GM19467 (cell line): ENCODE measurements around the gene TKFC.

Source experiments
- ATAC-seq: cut with Tn5 transposase; IDR thresholded peaks from one replicate; pipeline ENCODE4 v1.9.1; 2021; ENCODE audit warnings: mild to moderate bottlenecking, moderate library complexity; ENCODE audit not compliant: unreplicated experiment

TKFC gene

GRCh38 chr11:61315260-61315659, 17.8 kb upstream of the TKFC start:
- no peak for ATAC-seq

DNA sequence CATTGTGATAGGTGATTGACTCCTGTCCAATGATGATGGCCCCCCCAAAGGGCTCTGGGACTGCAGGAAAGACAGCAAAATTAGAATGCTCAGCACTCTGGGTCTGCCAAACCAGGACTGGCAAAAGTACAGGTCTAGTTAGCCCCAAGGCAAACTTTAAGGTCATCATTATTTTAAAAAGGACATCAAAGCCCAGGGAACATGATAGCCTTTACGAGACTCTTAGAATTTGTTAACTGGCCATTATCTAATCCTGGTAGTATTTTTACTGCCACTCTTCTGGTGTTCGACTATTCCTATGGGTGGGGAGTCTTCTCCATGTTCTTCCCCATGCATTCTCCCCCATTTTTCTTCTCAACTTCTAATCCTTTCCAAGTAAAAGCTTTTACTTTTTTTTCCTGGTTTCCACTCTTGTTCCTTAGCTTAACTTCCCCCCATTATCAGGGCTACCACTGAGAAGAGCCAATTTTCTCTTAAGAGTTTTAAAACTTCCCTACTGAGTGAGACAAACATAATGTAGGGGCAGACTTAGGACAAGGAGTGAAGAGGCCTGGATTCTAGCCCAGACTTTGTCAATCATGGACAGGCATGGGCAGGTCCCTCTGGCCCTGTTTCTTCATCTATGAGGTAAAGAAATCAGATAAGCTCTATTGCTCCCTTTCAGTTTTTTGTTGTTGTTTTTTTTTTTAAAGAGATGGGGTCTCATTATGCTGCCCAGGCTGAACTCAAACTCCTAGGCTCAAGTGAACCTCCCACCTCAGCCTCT, 7.2 kb upstream of the TKFC start:
- ATAC-seq = no peak

DNA sequence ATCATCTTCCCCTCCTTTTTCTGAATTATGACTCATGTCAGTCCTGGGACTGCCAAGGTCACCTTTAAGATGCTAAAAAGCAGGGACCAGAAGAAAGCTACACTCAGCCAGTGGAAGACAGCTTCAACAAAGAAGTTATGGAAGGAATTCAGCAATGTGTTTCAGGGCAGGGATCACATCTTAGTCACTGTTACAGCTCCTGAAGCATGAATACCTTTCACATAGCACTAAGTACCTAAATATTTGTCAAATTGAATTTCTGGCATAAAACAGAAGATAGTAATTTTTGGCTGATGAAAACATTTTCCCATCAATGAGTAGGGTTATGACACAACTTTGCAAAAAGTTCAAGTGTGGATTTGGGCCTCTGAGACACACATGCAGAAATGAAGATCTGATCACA, 5.4 kb upstream of the TKFC start:
- no peak for ATAC-seq

DNA sequence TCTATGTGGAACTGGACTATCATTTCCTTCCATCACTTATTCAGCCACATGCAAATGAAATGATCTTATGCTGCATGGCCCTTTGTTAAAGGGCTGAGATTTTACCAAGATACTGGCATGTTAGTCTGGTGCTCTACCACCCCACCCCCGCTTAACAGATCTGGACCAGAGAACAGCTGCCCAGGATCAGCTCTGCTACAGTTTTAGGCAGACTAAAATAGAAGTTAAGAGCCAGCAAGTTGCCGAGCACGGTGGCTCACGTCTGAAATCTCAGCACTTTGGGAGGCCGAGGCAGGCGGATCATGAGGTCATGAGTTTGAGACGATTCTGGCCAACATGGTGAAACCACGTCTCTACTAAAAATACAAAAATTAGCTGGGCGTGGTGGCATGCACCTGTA, 4.7 kb upstream of the TKFC start:
- ATAC-seq = no peak

- no peak for ATAC-seq
Measured at GRCh38 chr11:61329871-61330270, 3.2 kb upstream of the TKFC start.

GRCh38 chr11:61331651-61332050, 1.4 kb upstream of the TKFC start:
- no peak for ATAC-seq

GRCh38 chr11:61332281-61332796, 689 bp upstream of the TKFC start:
- ATAC-seq = no peak

DNA sequence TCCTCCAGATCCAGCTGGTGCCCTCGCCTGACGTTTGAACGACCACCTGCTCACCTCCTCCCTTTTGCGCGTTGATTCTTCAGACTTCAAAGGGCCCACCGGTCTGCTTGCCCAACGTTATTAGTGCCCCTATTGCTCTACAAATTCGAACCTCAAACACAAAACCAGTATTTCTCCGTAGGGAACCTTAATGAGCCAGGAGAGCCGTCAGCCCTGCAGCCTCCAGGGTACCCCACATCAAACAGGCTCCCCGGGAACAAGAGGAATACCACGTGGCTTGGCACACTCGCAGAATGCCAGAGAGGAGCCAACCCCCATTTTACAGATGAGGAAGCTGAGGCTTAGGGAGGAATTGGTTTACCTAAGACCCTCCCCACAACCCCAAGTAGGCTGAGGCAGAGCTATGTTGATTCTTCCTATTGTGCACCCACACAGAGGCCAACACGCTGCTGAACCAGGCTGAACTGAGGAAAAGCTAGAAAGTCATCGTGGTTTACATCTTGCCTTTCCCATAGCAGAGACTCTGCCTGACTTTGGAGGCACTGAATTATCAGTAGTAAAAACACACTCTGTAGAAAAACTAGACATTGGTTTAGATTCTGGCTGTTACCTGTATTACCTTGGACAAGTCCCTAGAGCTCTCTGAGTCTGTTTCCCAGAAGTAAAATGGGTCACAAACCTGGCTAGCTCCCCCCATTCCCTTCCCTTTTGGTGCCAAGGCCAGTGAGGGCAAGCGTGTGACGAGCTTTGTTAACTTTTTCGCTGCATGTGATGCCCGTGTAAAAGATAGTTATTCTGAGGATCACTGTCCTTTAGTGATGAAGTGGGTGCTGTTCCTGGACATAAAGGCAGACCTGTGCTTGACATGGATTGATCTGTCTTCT, 764 bp downstream of the TKFC start:
- no peak for ATAC-seq

DNA sequence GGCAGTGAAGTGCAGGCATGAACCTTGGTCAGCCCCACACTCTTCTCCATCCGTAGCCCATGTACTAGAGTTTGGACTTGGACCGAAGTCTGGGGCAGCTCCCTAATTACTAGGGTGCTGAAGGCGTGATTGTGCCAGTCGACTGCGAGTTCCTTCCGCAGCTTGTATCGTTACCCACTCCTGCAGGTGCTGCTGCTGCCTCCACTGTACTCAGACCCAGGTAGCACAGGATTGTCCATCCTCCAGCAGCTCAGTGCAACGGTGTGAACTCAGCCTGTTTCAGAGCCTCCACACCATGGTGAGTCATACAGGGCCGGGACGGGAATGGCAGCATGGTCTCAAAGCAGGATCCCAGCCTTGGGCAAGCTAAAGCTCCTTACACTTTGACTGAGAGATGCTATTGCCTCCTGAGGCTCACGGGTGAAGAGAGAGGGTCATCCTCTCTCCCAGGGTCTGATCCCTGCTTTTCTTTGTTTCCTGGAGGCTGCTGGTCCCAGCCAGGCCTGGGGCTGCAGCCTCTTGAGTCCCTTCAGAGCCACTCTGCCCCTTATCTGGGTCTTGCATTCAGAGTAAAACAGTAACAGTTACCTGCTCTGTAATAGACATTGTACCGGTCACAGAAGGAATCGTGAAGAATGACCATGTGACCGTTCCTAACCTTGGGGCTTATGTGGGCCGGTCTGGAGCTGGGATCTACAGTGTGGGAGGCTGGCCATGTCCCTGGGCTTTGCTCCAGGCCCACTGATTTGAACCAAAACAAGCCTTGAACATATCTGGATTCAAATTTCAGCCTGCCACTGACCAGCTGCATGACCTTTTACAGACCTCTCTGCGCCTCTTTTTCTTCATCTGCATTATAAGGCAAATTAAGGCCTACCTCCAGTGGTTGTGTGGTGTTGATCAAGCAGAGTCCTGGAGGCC, 1.7 kb downstream of the TKFC start:
- no peak for ATAC-seq

GRCh38 chr11:61335355-61335710, 2.3 kb downstream of the TKFC start:
- ATAC-seq = no peak

DNA sequence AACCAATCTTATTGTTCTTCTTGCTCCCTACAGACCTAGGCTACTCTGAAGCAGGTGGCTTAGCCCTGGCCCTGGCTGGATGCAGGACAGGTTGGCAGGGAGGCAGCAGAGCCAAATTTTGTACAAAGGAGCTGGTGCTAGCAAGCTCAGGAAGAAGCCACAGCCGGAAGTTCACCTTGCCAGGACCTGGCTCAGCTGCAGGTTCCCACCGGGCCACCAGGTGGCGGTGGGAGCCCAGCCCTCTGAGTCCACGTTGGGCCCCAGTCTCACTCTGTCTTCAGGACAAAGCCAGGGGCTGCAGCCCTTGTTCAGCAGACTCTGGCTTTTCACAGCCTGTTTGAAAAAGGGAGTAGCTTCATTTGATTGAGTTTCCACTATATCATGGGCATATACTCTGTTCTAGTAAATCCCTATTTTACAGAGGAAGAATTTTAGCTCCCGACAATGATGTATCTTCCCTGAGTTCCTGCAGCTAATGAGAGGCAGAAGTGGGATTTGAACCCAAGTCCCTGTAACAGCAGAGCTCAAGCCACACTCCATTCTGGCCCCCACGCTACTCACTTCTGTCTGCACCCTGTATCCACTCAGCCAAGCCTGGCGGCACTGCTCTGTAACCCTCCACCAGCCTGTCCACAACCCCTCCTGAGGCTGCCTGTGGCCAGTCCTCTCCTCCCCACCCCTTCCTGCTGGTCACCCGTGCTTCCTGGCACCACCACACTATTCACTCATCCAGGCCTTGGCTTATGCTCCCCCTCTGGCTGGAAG, 3.3 kb downstream of the TKFC start:
- peak; percentile 41 for ATAC-seq

- ATAC-seq = no peak
Measured at GRCh38 chr11:61337706-61338470, 4.9 kb downstream of the TKFC start.

- ATAC-seq = no peak
Measured at GRCh38 chr11:61338783-61339489, 5.9 kb downstream of the TKFC start.

DNA sequence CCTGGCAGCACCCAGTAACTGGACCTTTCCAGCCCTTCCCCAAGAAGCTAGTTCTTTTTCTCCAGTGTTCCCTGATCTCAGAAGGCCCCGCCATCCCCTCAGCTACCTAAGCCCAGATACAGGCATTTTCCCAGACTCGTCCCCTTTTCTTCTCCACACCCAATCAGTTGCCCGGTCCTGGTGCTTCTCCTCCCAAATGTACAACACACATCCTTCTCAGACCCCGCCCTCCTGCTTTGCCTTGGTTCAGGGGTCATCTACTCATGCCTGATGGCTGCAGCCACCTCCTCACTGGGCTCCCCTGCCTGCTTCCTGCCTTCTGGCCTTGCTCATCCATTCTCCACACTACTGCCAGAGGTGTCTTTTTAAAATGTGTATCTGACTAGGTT, 6.5 kb downstream of the TKFC start:
- no peak for ATAC-seq

- ATAC-seq = no peak
Measured at GRCh38 chr11:61340979-61341378, 8.0 kb downstream of the TKFC start.

GRCh38 chr11:61341706-61342105, 8.7 kb downstream of the TKFC start:
- no peak for ATAC-seq

DNA sequence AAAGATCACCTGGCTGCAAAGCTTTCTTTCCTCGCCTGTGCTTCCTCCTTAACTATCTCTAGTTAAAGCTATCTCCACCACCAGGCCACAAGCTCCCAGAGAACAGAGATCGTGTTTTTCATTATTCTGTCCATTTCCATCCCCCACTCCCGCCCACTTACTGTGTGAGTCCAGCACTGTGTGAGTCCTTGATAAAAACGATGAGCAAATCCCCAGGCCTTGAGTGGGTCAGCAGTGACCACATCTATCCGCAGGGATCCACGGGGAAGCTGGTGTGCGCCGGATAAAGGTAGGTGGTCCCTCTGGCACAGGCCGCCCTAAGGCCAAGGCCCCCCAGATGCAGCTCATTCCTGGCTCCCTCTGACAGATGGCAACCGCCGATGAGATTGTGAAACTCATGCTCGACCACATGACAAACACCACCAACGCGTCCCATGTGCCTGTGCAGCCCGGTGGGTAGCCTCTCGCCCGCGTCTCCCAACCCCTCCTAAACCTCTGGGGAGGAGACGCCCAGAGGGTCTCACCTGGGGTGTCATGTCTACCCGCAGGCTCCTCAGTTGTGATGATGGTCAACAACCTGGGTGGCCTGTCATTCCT, 9.3 kb downstream of the TKFC start:
- no peak for ATAC-seq
